Measurements from ENCODE around the gene SCN9A.

SCN9A gene

GRCh38 chr2:166373105-166373504, 2.6 kb downstream of the SCN9A start:
- H3K27ac ChIP-seq (ENCODE audit: poor library complexity, severe bottlenecking), result no peak overlapping the region
- no peaks in the 10 kb centered on the region for H3K4me1 ChIP-seq (ENCODE audit: insufficient read depth, poor library complexity, severe bottlenecking)
- no peak overlapping the region for H3K4me3 ChIP-seq (ENCODE audit: severe bottlenecking)
- peaks cover 14% of the 10 kb centered on the region for H3K27me3 ChIP-seq (ENCODE audit: insufficient read depth, poor library complexity, severe bottlenecking)
- TF ChIP-seq, protein P1, sequence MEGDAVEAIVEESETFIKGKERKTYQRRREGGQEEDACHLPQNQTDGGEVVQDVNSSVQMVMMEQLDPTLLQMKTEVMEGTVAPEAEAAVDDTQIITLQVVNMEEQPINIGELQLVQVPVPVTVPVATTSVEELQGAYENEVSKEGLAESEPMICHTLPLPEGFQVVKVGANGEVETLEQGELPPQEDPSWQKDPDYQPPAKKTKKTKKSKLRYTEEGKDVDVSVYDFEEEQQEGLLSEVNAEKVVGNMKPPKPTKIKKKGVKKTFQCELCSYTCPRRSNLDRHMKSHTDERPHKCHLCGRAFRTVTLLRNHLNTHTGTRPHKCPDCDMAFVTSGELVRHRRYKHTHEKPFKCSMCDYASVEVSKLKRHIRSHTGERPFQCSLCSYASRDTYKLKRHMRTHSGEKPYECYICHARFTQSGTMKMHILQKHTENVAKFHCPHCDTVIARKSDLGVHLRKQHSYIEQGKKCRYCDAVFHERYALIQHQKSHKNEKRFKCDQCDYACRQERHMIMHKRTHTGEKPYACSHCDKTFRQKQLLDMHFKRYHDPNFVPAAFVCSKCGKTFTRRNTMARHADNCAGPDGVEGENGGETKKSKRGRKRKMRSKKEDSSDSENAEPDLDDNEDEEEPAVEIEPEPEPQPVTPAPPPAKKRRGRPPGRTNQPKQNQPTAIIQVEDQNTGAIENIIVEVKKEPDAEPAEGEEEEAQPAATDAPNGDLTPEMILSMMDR (IDR thresholded peaks at IDR 0.05; ENCODE audit: poor library complexity, severe bottlenecking), result no peak
- no peak for ATAC-seq (ENCODE audit: low read depth)
- no peaks in the 10 kb centered on the region for H3K36me3 ChIP-seq (ENCODE audit: low read depth)
- no peak for DNase-seq (ENCODE audit: low spot score)
- H3K9me3 ChIP-seq (ENCODE audit: severe bottlenecking), result no peaks in the 10 kb centered on the region

- ATAC-seq (ENCODE audit: low read depth), result no peak
- TF ChIP-seq, protein P1 (IDR thresholded peaks at IDR 0.05; ENCODE audit: poor library complexity, severe bottlenecking), result no peak
- H3K4me1 ChIP-seq (ENCODE audit: insufficient read depth, poor library complexity, severe bottlenecking), result no peaks in the 10 kb centered on the region
- H3K36me3 ChIP-seq (ENCODE audit: low read depth), result no peaks in the 10 kb centered on the region
- H3K27ac ChIP-seq (ENCODE audit: poor library complexity, severe bottlenecking), result no peak overlapping the region
- H3K4me3 ChIP-seq (ENCODE audit: severe bottlenecking), result no peak overlapping the region
- peaks cover 10% of the 10 kb centered on the region for H3K27me3 ChIP-seq (ENCODE audit: insufficient read depth, poor library complexity, severe bottlenecking)
- H3K9me3 ChIP-seq (ENCODE audit: severe bottlenecking), result no peaks in the 10 kb centered on the region
- no peak for DNase-seq (ENCODE audit: low spot score)
Observed at GRCh38 chr2:166372046-166372445, 3.7 kb downstream of the SCN9A start.

GRCh38 chr2:166365803-166366420, 9.8 kb downstream of the SCN9A start:
- H3K36me3 ChIP-seq (ENCODE audit: low read depth), result no peaks in the 10 kb centered on the region
- DNase-seq (ENCODE audit: low spot score) (no peak), ATAC-seq (ENCODE audit: low read depth) (no peak)
- no peak overlapping the region for H3K4me3 ChIP-seq (ENCODE audit: severe bottlenecking)
- H3K27ac ChIP-seq (ENCODE audit: poor library complexity, severe bottlenecking), result no peak overlapping the region
- TF ChIP-seq, protein P1 (IDR thresholded peaks at IDR 0.05; ENCODE audit: poor library complexity, severe bottlenecking), result no peak
- peaks cover 8% of the 10 kb centered on the region for H3K4me1 ChIP-seq (ENCODE audit: insufficient read depth, poor library complexity, severe bottlenecking)
- no peaks in the 10 kb centered on the region for H3K27me3 ChIP-seq (ENCODE audit: insufficient read depth, poor library complexity, severe bottlenecking)
- H3K9me3 ChIP-seq (ENCODE audit: severe bottlenecking), result no peaks in the 10 kb centered on the region

- TF ChIP-seq, protein P1 (IDR thresholded peaks at IDR 0.05; ENCODE audit: poor library complexity, severe bottlenecking), result no peak
- ATAC-seq (ENCODE audit: low read depth) (no peak), DNase-seq (ENCODE audit: low spot score) (no peak)
- H3K27me3 ChIP-seq (ENCODE audit: insufficient read depth, poor library complexity, severe bottlenecking), result no peaks in the 10 kb centered on the region
- H3K36me3 ChIP-seq (ENCODE audit: low read depth), result no peaks in the 10 kb centered on the region
- H3K9me3 ChIP-seq (ENCODE audit: severe bottlenecking), result no peaks in the 10 kb centered on the region
- peaks cover 8% of the 10 kb centered on the region for H3K4me1 ChIP-seq (ENCODE audit: insufficient read depth, poor library complexity, severe bottlenecking)
- H3K4me3 ChIP-seq (ENCODE audit: severe bottlenecking), result no peak overlapping the region
- no peak overlapping the region for H3K27ac ChIP-seq (ENCODE audit: poor library complexity, severe bottlenecking)
Observed at GRCh38 chr2:166365239-166365638, 10.5 kb downstream of the SCN9A start.

DNA sequence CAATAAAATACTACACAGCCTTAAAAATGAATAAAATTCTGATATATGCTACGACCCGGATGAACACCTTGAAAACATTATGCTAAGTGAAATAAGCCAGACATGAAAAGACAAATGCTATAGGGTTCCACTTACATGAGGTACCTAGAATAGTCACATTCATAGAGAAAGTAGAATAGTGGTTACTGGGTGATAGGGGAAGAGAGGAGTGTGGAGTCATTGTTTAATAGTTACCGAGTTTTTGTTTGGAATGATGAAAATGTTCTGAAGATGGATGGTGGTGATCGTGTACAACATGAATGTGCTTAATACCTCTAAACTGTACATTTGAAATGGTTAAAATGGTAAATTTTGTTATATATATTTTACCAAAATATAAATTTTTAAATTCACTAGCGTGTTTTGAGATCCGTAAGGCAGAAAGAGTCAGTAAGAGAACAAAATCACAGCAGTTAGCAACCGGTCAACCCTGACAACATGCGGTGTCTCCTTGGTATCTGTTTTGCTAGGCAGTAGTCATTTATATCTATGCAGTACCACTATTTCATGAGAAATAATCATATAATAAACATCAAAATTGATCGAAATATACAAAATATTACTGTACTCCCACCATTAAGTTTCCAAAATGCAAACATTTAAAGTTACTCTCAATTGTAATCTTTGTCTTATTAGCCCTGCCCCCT, 11.1 kb downstream of the SCN9A start:
- H3K4me3 ChIP-seq (ENCODE audit: severe bottlenecking), result no peak overlapping the region
- H3K27me3 ChIP-seq (ENCODE audit: insufficient read depth, poor library complexity, severe bottlenecking), result no peaks in the 10 kb centered on the region

More for the DNA sequence above, 11.1 kb downstream of the SCN9A start:
- Histone ChIP-seq H3K9me3 (ENCODE audit: severe bottlenecking) (no peaks in the 10 kb centered on the region), H3K27ac (ENCODE audit: poor library complexity, severe bottlenecking) (no peak overlapping the region), H3K36me3 (ENCODE audit: low read depth) (no peaks in the 10 kb centered on the region), H3K4me1 (ENCODE audit: insufficient read depth, poor library complexity, severe bottlenecking) (peaks cover 8% of the 10 kb centered on the region)
- ATAC-seq (ENCODE audit: low read depth) (no peak), DNase-seq (ENCODE audit: low spot score) (no peak)
- TF ChIP-seq, protein P1 (IDR thresholded peaks at IDR 0.05; ENCODE audit: poor library complexity, severe bottlenecking), result no peak

All from RWPE2 (cell line).